WTC11 (cell line): Measurements from ENCODE around the gene PPP1R1B. TPM values are rescaled to one million over a fixed set of nuclear protein-coding genes. Genes with fewer than 3 reads are reported as not detected.

Experiments
- ATAC-seq: fragments of 200-7000 bp; cut with Tn5 transposase; 2 replicates; pipeline ENCODE4 v1.10.0; 2021; ENCODE audit warnings: mild to moderate bottlenecking, moderate library complexity
- CTCF ChIA-PET: fragments of 300-600 bp; sonication (Branson Sonifier 250); formaldehyde crosslinking; loops from one replicate; lab custom pipeline; 2021; ENCODE audit warnings: antibody characterized with exemption; lab: Charles Lee
- POLR2A ChIA-PET: fragments of 350-600 bp; sonication (Branson Sonifier 250); formaldehyde crosslinking; loops from one replicate; lab custom pipeline; 2021; ENCODE audit warnings: antibody characterized with exemption; lab: Charles Lee
- DNase-seq: peaks from one replicate; pipeline ENCODE4 v3.0.0; 2021; ENCODE audit warnings: low spot score
- H3K27ac Mint-ChIP-seq: 2 replicates; pipeline ENCODE4 v1.8.0; 2021; ENCODE audit warnings: mixed read lengths
- H3K27me3 Mint-ChIP-seq: 2 replicates; pipeline ENCODE4 v1.8.0; 2021; ENCODE audit warnings: low read depth, mild to moderate bottlenecking, moderate library complexity, mixed read lengths
- H3K36me3 Mint-ChIP-seq: 2 replicates; pipeline ENCODE4 v1.8.0; 2021; ENCODE audit warnings: mixed read lengths
- H3K4me1 Mint-ChIP-seq: 2 replicates; pipeline ENCODE4 v1.8.0; 2022; ENCODE audit warnings: mixed read lengths
- H3K4me3 Mint-ChIP-seq: 2 replicates; pipeline ENCODE4 v1.8.0; 2021; ENCODE audit warnings: mild to moderate bottlenecking, moderate library complexity, mixed read lengths
- H3K9me3 Mint-ChIP-seq: 2 replicates; pipeline ENCODE4 v1.8.0; 2021; ENCODE audit warnings: mixed read lengths
- CBFB ChIP-seq: sonication (generic); formaldehyde crosslinking; IDR thresholded peaks from 2 replicates; pipeline ENCODE4 v1.8.1; 2022; ENCODE audit warnings: mild to moderate bottlenecking, low read depth, missing genetic modification reagents
- CREB1 ChIP-seq: sonication (generic); formaldehyde crosslinking; IDR thresholded peaks from 2 replicates; pipeline ENCODE4 v1.8.0; 2023; ENCODE audit warnings: mild to moderate bottlenecking, missing genetic modification reagents
- CREM ChIP-seq: sonication (generic); formaldehyde crosslinking; IDR thresholded peaks from 2 replicates; pipeline ENCODE4 v1.8.1; 2022; ENCODE audit warnings: mild to moderate bottlenecking, missing genetic modification reagents, moderate library complexity
- E2F1 ChIP-seq: sonication (generic); formaldehyde crosslinking; IDR thresholded peaks from 2 replicates; pipeline ENCODE4 v1.8.0; 2022; ENCODE audit warnings: mild to moderate bottlenecking, missing genetic modification reagents
- FOXJ3 ChIP-seq: sonication (generic); formaldehyde crosslinking; IDR thresholded peaks from 2 replicates; pipeline ENCODE4 v1.9.0; 2021; ENCODE audit warnings: missing genetic modification reagents, mild to moderate bottlenecking, borderline replicate concordance
- FOXP1 ChIP-seq: sonication (generic); formaldehyde crosslinking; IDR thresholded peaks from 2 replicates; pipeline ENCODE4 v1.8.0; 2022; ENCODE audit warnings: missing genetic modification reagents, mild to moderate bottlenecking, moderate library complexity, borderline replicate concordance
- GABPB1 ChIP-seq: sonication (generic); formaldehyde crosslinking; IDR thresholded peaks from 2 replicates; pipeline ENCODE4 v1.8.1; 2023; ENCODE audit warnings: mild to moderate bottlenecking, missing genetic modification reagents
- KAT7 ChIP-seq: sonication (generic); formaldehyde crosslinking; IDR thresholded peaks from 2 replicates; pipeline ENCODE4 v1.8.1; 2023; ENCODE audit warnings: missing genetic modification reagents, mild to moderate bottlenecking, borderline replicate concordance
- MAX ChIP-seq: sonication (generic); formaldehyde crosslinking; IDR thresholded peaks from 2 replicates; pipeline ENCODE4 v1.8.0; 2022; ENCODE audit warnings: mild to moderate bottlenecking, missing genetic modification reagents
- MXD4 ChIP-seq: fragments of 250-450 bp; sonication (Bioruptor Pico); IDR thresholded peaks from 2 replicates; pipeline ENCODE4 v1.8.0; 2021; ENCODE audit warnings: mild to moderate bottlenecking, moderate library complexity, borderline replicate concordance
- MYBL2 ChIP-seq: sonication (generic); formaldehyde crosslinking; IDR thresholded peaks from 2 replicates; pipeline ENCODE4 v1.8.1; 2023; ENCODE audit warnings: mild to moderate bottlenecking, moderate library complexity, missing genetic modification reagents
- NFE2L1 ChIP-seq: sonication (generic); formaldehyde crosslinking; IDR thresholded peaks from 2 replicates; pipeline ENCODE4 v1.8.1; 2023; ENCODE audit warnings: missing genetic modification reagents
- PREB ChIP-seq: sonication (generic); formaldehyde crosslinking; IDR thresholded peaks from 2 replicates; pipeline ENCODE4 v1.8.1; 2022; ENCODE audit warnings: mild to moderate bottlenecking, missing genetic modification reagents, moderate library complexity, borderline replicate concordance
- RORB ChIP-seq: fragments of 250-450 bp; sonication (Bioruptor Pico); IDR thresholded peaks from 2 replicates; pipeline ENCODE4 v1.9.0; 2021; ENCODE audit warnings: mild to moderate bottlenecking
- SP1 ChIP-seq: sonication (generic); formaldehyde crosslinking; conservative IDR thresholded peaks from 2 replicates; pipeline ENCODE4 v1.8.1; 2022; ENCODE audit warnings: missing genetic modification reagents
- TEAD1 ChIP-seq: sonication (generic); formaldehyde crosslinking; IDR thresholded peaks from 2 replicates; pipeline ENCODE4 v1.8.0; 2022; ENCODE audit warnings: mild to moderate bottlenecking, missing genetic modification reagents
- total RNA-seq: library from RNA; stranded (reverse); gene quantifications from 3 replicates; pipeline ENCODE4 v1.2.3, GENCODE V29; 2021
- TF ChIP-seq, protein P1 (sequence below): fragments of 250-450 bp; sonication (Bioruptor Pico); IDR thresholded peaks from 2 replicates; pipeline ENCODE4 v1.9.0; 2021; ENCODE audit warnings: mild to moderate bottlenecking, borderline replicate concordance
- TF ChIP-seq, protein P2 (sequence below): fragments of 250-450 bp; sonication (Bioruptor Pico); IDR thresholded peaks from 2 replicates; pipeline ENCODE4 v1.9.0; 2021; ENCODE audit warnings: mild to moderate bottlenecking
- TF ChIP-seq, protein P3 (sequence below): fragments of 250-450 bp; sonication (Bioruptor Pico); conservative IDR thresholded peaks from 2 replicates; pipeline ENCODE4 v1.9.0; 2021; ENCODE audit warnings: mild to moderate bottlenecking
- TF ChIP-seq, protein P4 (sequence below): sonication (generic); formaldehyde crosslinking; IDR thresholded peaks from 2 replicates; pipeline ENCODE4 v1.8.0; 2023; ENCODE audit warnings: missing genetic modification reagents, mild to moderate bottlenecking, borderline replicate concordance

PPP1R1B gene
- total RNA-seq, 1 experiment from 2014 or later = 20.5 TPM

DNA sequence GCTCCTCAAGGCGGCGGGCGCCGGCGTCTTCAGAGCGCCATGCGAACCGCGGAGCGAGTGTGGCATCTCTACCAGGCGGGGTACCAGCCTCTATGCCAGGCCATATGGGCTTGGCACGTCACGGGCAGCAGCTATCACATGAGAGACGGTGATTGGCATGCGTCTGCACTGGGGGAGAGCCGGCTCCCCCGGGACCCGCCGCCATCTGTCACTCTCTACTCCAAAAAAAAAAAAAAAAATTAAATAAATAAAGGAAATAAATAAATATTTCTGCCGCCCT, 19.0 kb upstream of the PPP1R1B start, which contains the start of gene NEUROD2 (continued):
- TF ChIP-seq, protein P1, sequence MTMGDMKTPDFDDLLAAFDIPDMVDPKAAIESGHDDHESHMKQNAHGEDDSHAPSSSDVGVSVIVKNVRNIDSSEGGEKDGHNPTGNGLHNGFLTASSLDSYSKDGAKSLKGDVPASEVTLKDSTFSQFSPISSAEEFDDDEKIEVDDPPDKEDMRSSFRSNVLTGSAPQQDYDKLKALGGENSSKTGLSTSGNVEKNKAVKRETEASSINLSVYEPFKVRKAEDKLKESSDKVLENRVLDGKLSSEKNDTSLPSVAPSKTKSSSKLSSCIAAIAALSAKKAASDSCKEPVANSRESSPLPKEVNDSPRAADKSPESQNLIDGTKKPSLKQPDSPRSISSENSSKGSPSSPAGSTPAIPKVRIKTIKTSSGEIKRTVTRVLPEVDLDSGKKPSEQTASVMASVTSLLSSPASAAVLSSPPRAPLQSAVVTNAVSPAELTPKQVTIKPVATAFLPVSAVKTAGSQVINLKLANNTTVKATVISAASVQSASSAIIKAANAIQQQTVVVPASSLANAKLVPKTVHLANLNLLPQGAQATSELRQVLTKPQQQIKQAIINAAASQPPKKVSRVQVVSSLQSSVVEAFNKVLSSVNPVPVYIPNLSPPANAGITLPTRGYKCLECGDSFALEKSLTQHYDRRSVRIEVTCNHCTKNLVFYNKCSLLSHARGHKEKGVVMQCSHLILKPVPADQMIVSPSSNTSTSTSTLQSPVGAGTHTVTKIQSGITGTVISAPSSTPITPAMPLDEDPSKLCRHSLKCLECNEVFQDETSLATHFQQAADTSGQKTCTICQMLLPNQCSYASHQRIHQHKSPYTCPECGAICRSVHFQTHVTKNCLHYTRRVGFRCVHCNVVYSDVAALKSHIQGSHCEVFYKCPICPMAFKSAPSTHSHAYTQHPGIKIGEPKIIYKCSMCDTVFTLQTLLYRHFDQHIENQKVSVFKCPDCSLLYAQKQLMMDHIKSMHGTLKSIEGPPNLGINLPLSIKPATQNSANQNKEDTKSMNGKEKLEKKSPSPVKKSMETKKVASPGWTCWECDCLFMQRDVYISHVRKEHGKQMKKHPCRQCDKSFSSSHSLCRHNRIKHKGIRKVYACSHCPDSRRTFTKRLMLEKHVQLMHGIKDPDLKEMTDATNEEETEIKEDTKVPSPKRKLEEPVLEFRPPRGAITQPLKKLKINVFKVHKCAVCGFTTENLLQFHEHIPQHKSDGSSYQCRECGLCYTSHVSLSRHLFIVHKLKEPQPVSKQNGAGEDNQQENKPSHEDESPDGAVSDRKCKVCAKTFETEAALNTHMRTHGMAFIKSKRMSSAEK (CRISPR knock-in tag) = no peak
- TF ChIP-seq TEAD1 (CRISPR knock-in tag) (no peak), FOXJ3 (CRISPR knock-in tag) (no peak), SP1 (CRISPR knock-in tag) (no peak), CREM (CRISPR knock-in tag) (no peak)

DNA sequence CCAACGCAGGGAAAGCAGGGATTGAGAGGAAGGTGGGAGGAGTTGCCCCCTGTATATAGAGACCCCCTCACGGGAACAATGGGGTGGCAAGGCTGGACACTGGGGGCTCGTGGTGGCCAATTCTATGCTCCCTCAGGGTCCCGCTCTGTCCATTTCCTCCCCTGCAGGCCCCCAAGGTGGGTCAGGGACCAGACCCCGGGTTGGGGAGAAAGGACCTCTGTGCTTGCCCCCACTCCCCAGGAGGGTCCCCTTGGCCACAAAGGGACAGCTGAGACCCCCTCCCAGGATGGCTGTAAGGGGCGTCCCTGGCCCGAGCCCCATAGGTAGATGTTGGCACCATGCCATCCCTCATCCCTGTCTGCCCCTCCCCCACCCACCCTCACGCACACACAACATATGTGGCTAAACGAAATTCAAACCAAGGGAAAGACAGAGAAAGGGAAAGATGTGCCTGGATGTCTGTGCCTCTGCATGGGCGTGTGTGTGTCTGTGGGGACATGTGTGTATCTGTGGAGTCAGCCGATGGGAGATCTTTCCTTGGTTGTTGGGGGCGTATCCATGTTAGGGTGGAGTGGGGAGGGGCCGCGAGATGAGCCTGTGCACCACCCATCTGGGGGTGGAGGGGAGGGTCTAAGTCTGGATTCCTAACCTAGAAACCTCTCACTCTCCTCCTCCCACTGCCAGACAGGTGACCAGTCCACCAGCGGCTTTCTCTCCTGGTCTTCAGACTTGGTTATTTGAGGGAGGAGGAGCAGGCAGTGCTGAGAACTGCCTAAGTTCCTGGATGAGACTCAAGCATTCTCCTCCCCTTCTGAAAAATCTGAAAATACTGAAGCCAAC, 18.4 kb upstream of the PPP1R1B start:
- DNase-seq (no peak), ATAC-seq (no peak)
- ChIA-PET POLR2A (no interaction called here), CTCF (interaction anchor here (3.2 to 11.0 kb wide), 3 partner anchors 13 to 59 kb away, joined by 23 to 98 read pairs (median 86); no protein-coding TSS in a partner anchor)
- H3K4me3 Mint-ChIP-seq = no peak overlapping the region
- peaks cover 91% of the 10 kb centered on the region for H3K27me3 Mint-ChIP-seq
- H3K27ac Mint-ChIP-seq = no peak overlapping the region
- peaks cover 21% of the 10 kb centered on the region for H3K4me1 Mint-ChIP-seq
- H3K36me3 Mint-ChIP-seq = no peaks in the 10 kb centered on the region
- H3K9me3 Mint-ChIP-seq = no peaks in the 10 kb centered on the region
- TF ChIP-seq GABPB1 (CRISPR knock-in tag) (no peak), MXD4 (no peak), PREB (no peak), KAT7 (CRISPR knock-in tag) (no peak), NFE2L1 (no peak), FOXP1 (no peak), RORB (CRISPR knock-in tag) (no peak), MAX (CRISPR knock-in tag) (no peak), MYBL2 (CRISPR knock-in tag) (no peak), E2F1 (CRISPR knock-in tag) (no peak), SP1 (CRISPR knock-in tag) (no peak), CREB1 (CRISPR knock-in tag) (no peak), CREM (CRISPR knock-in tag) (no peak), CBFB (CRISPR knock-in tag) (no peak)
- TF ChIP-seq, protein P2, sequence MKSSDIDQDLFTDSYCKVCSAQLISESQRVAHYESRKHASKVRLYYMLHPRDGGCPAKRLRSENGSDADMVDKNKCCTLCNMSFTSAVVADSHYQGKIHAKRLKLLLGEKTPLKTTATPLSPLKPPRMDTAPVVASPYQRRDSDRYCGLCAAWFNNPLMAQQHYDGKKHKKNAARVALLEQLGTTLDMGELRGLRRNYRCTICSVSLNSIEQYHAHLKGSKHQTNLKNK (CRISPR knock-in tag) = no peak
- TF ChIP-seq, protein P3, sequence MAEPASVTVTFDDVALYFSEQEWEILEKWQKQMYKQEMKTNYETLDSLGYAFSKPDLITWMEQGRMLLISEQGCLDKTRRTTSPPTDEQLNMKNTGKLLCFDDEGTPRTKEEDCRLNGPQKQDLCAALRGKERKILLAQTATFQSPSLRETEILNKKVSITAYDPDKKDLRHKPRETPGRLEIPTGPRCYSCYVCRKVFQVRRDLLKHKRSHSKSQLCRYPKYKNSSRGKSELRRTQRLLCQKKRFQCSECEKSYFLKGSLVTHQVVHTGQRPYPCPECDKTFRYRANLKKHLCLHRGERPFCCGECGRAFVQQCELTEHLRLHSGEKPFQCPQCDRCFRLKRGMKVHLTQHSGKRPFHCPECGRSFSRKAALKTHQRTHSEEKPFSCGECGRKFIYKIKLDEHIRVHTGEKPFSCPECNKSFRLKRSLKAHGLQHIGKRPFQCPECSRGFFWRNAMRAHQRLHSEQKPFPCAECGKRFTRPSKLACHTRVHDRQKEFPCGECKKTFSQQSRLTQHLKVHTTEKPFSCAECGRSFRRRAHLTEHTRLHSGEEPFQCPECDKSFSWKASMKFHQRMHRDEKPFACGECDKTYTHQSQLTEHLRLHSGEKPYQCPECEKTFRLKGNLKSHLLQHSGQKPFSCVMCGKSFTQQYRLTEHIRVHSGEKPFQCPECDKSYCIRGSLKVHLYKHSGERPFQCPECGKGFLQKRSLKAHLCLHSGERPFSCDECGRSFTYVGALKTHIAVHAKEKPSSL (CRISPR knock-in tag) = no peak
- TF ChIP-seq, protein P4, sequence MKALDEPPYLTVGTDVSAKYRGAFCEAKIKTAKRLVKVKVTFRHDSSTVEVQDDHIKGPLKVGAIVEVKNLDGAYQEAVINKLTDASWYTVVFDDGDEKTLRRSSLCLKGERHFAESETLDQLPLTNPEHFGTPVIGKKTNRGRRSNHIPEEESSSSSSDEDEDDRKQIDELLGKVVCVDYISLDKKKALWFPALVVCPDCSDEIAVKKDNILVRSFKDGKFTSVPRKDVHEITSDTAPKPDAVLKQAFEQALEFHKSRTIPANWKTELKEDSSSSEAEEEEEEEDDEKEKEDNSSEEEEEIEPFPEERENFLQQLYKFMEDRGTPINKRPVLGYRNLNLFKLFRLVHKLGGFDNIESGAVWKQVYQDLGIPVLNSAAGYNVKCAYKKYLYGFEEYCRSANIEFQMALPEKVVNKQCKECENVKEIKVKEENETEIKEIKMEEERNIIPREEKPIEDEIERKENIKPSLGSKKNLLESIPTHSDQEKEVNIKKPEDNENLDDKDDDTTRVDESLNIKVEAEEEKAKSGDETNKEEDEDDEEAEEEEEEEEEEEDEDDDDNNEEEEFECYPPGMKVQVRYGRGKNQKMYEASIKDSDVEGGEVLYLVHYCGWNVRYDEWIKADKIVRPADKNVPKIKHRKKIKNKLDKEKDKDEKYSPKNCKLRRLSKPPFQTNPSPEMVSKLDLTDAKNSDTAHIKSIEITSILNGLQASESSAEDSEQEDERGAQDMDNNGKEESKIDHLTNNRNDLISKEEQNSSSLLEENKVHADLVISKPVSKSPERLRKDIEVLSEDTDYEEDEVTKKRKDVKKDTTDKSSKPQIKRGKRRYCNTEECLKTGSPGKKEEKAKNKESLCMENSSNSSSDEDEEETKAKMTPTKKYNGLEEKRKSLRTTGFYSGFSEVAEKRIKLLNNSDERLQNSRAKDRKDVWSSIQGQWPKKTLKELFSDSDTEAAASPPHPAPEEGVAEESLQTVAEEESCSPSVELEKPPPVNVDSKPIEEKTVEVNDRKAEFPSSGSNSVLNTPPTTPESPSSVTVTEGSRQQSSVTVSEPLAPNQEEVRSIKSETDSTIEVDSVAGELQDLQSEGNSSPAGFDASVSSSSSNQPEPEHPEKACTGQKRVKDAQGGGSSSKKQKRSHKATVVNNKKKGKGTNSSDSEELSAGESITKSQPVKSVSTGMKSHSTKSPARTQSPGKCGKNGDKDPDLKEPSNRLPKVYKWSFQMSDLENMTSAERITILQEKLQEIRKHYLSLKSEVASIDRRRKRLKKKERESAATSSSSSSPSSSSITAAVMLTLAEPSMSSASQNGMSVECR = no peak
